ENCODE results near the gene ARL11.

ARL11 gene

DNA sequence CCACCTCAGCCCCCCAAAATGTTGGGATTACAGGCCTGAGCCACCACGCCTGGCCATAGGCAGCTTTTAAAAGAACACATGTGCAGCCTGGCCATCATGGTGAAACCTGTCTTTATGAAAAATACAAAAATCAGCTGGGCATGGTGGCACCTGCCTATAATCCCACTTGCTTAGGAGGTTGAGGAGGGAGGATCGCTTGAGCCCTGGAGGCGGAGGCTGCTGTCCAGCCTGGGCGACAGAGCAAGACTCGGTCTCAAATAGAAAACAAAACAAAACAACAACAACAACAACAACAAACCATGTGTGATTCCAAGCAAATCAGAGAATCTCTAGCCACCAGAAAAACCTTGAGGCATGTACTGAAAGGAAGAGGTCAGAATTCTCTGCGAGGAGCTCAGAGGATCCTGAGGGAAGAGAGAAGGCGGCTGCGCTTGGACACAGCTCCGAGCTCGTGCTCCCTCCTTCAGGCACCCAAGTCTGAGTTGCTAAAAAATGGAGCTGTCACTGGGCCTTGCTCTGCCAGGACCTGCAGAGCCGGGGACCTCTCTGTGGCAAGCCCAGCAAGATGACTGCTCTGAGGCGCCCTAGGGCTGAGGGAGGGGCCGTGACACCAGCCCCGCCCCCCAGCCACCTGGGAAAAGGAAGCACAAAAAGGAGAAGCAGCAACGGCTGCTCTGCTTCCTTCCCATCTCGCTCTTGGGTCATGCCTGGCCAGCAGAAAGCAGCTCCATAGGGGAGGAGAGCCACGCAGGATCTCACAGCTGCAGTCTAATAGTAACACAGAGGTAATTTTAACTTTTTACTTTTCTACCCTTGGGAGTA, at the start of gene ARL11:
Gene ARL11 (plus strand): TSS at position 677 of the 822 bp plus-strand sequence. CDS start 1,941 bp downstream, outside the sequence.
- TF ChIP-seq, protein P1, sequence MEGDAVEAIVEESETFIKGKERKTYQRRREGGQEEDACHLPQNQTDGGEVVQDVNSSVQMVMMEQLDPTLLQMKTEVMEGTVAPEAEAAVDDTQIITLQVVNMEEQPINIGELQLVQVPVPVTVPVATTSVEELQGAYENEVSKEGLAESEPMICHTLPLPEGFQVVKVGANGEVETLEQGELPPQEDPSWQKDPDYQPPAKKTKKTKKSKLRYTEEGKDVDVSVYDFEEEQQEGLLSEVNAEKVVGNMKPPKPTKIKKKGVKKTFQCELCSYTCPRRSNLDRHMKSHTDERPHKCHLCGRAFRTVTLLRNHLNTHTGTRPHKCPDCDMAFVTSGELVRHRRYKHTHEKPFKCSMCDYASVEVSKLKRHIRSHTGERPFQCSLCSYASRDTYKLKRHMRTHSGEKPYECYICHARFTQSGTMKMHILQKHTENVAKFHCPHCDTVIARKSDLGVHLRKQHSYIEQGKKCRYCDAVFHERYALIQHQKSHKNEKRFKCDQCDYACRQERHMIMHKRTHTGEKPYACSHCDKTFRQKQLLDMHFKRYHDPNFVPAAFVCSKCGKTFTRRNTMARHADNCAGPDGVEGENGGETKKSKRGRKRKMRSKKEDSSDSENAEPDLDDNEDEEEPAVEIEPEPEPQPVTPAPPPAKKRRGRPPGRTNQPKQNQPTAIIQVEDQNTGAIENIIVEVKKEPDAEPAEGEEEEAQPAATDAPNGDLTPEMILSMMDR (conservative IDR thresholded peaks at IDR 0.05; ENCODE audit: control insufficient read depth, insufficient read depth, low read depth, low read length): no peak
- DNase-seq (ENCODE audit: low read depth): no peak
- no peak within 1 kb of the TSS for H3K4me3 ChIP-seq (ENCODE audit: control insufficient read depth, low read depth, low read length)

DNA sequence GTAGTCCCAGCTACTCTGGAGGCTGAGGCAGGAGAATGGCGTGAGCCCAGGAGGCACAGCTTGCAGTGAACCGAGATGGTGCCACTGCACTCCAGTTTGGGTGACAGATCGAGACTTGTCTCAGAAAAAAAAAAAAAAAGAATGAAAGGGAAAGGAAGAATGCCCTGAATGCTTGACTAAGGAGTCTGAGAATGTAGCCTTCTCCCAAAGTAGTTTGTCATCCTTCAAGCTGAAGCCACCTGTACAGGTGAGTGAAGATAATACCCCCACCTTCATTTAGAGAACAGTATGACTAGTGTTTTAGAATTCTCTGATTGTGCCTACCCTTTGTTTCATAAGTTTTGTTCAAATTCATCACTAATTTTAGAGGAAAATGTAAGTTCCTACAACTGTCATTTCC, 48.8 kb upstream of the ARL11 start:
- H3K4me3 ChIP-seq (ENCODE audit: control insufficient read depth, low read depth, low read length): no peak overlapping the region
- TF ChIP-seq, protein P1 (conservative IDR thresholded peaks at IDR 0.05; ENCODE audit: control insufficient read depth, insufficient read depth, low read depth, low read length): no peak
- no peak for DNase-seq (ENCODE audit: low read depth)

GRCh38 chr13:49580980-49581680, 47.2 kb upstream of the ARL11 start:
- H3K4me3 ChIP-seq (ENCODE audit: control insufficient read depth, low read depth, low read length): no peak overlapping the region
- TF ChIP-seq, protein P1 (conservative IDR thresholded peaks at IDR 0.05; ENCODE audit: control insufficient read depth, insufficient read depth, low read depth, low read length): no peak
- DNase-seq (ENCODE audit: low read depth): no peak

GRCh38 chr13:49584771-49585182, 43.5 kb upstream of the ARL11 start:
- TF ChIP-seq, protein P1 (conservative IDR thresholded peaks at IDR 0.05; ENCODE audit: control insufficient read depth, insufficient read depth, low read depth, low read length): no peak
- DNase-seq (ENCODE audit: low read depth): peak; percentile 10
- peak overlapping the region; percentile 86 for H3K4me3 ChIP-seq (ENCODE audit: control insufficient read depth, low read depth, low read length)

GRCh38 chr13:49585220-49586157, 42.8 kb upstream of the ARL11 start, which contains the start of gene RCBTB1:
Gene RCBTB1, minus strand, starts transcription at chr13:49585558. Its CDS starts 18,279 bp downstream, at chr13:49567279.
- DNase-seq (ENCODE audit: low read depth): peak; percentile 44
- peak within 1 kb of the TSS; percentile 86 for H3K4me3 ChIP-seq (ENCODE audit: control insufficient read depth, low read depth, low read length)
- TF ChIP-seq, protein P1 (conservative IDR thresholded peaks at IDR 0.05; ENCODE audit: control insufficient read depth, insufficient read depth, low read depth, low read length): no peak

GRCh38 chr13:49586717-49587116, 41.6 kb upstream of the ARL11 start:
- no peak overlapping the region for H3K4me3 ChIP-seq (ENCODE audit: control insufficient read depth, low read depth, low read length)
- DNase-seq (ENCODE audit: low read depth): peak; percentile 32
- TF ChIP-seq, protein P1 (conservative IDR thresholded peaks at IDR 0.05; ENCODE audit: control insufficient read depth, insufficient read depth, low read depth, low read length): no peak

Measured in fibroblast of mammary gland (primary cell).